IMR-90 (cell line): Measurements from ENCODE around the gene OR6C65. TPM values are rescaled to one million over a fixed set of nuclear protein-coding genes. Genes with fewer than 3 reads are reported as not detected.

Experiments
- ATAC-seq: fragments of 200-7000 bp; cut with Tn5 transposase; 2 replicates; pipeline ENCODE4 v1.9.1; 2020; ENCODE audit warnings: low read depth, mild to moderate bottlenecking, moderate library complexity
- BruUV-seq: library from RNA; stranded (reverse); fragments of 400-500 nt; replicated peaks from 2 replicates; lab custom pipeline; 2021; lab: Mats Ljungman, UMichigan
- CTCF ChIA-PET: fragments of 300-600 bp; formaldehyde crosslinking; extraction: SDS; loops from one replicate; lab custom pipeline; 2021; ENCODE audit warnings: antibody characterized with exemption; lab: Yijun Ruan, JAX
- POLR2A ChIA-PET: fragments of 300-600 bp; sonication (Branson Sonifier 250); formaldehyde crosslinking; loops from one replicate; lab custom pipeline; 2022; ENCODE audit warnings: antibody characterized with exemption; ENCODE audit not compliant: unreplicated experiment; lab: Charles Lee
- DNase-seq: peaks from one replicate; pipeline ENCODE4 v3.0.0; 2013
- H2AFZ ChIP-seq: replicated peaks from 2 replicates; pipeline ENCODE3; 2013; ENCODE audit warnings: low read length, mild to moderate bottlenecking; ENCODE audit not compliant: poor library complexity
- H2AK5ac ChIP-seq: 2 replicates; pipeline ENCODE4 v1.6.1; 2013; ENCODE audit warnings: low read depth, low read length, inconsistent platforms
- H2AK9ac ChIP-seq: replicated peaks from 2 replicates; pipeline ENCODE3; 2013; ENCODE audit warnings: mild to moderate bottlenecking, low read depth, low read length, moderate library complexity; ENCODE audit not compliant: poor library complexity
- H2BK120ac ChIP-seq: 2 replicates; pipeline ENCODE4 v1.6.1; 2013; ENCODE audit warnings: low read depth, low read length, inconsistent platforms
- H2BK15ac ChIP-seq: 3 replicates; pipeline ENCODE4 v1.6.1; 2013; ENCODE audit warnings: low read depth, low read length, inconsistent platforms
- H2BK20ac ChIP-seq: 2 replicates; pipeline ENCODE4 v1.6.1; 2013; ENCODE audit warnings: low read depth, mild to moderate bottlenecking, inconsistent platforms, low read length, moderate library complexity
- H2BK5ac ChIP-seq: 2 replicates; pipeline ENCODE4 v1.6.1; 2013; ENCODE audit warnings: mild to moderate bottlenecking, low read depth, low read length, inconsistent platforms; ENCODE audit not compliant: poor library complexity, severe bottlenecking
- H3K14ac ChIP-seq: replicated peaks from 2 replicates; pipeline ENCODE4 v1.6.1; 2013; ENCODE audit warnings: low read depth, low read length, inconsistent platforms
- H3K18ac ChIP-seq: 2 replicates; pipeline ENCODE4 v1.6.1; 2013; ENCODE audit warnings: low read depth, low read length, control low read depth
- H3K23ac ChIP-seq: 2 replicates; pipeline ENCODE4 v1.6.1; 2013; ENCODE audit warnings: low read depth, low read length, inconsistent platforms
- H3K27ac ChIP-seq: 2 replicates; pipeline ENCODE4 v1.5.1; 2013; ENCODE audit warnings: mild to moderate bottlenecking, control low read depth, low read length; ENCODE audit not compliant: insufficient read depth
- H3K27me3 ChIP-seq: 2 replicates; pipeline ENCODE4 v1.6.1; 2013; ENCODE audit warnings: low read length; ENCODE audit not compliant: control insufficient read depth, insufficient read depth
- H3K36me3 ChIP-seq: 2 replicates; pipeline ENCODE4 v1.6.1; 2013; ENCODE audit warnings: low read length, mixed read lengths; ENCODE audit not compliant: control insufficient read depth, insufficient read depth
- H3K4ac ChIP-seq: 2 replicates; pipeline ENCODE4 v1.6.1; 2013; ENCODE audit warnings: low read depth, low read length, inconsistent platforms
- H3K4me1 ChIP-seq: 2 replicates; pipeline ENCODE4 v1.6.1; 2013; ENCODE audit warnings: low read length, mixed read lengths; ENCODE audit not compliant: control insufficient read depth, insufficient read depth
- H3K4me2 ChIP-seq: 2 replicates; pipeline ENCODE4 v1.6.1; 2013; ENCODE audit warnings: low read depth, mild to moderate bottlenecking, control low read depth, low read length, moderate library complexity
- H3K4me3 ChIP-seq: 2 replicates; pipeline ENCODE4 v1.5.1; 2013; ENCODE audit warnings: low read depth, mild to moderate bottlenecking, control low read depth, low read length, moderate library complexity; ENCODE audit not compliant: insufficient read depth
- H3K56ac ChIP-seq: 2 replicates; pipeline ENCODE4 v1.6.1; 2013; ENCODE audit warnings: low read length, inconsistent platforms; ENCODE audit not compliant: insufficient read depth; ENCODE audit errors: extremely low read depth
- H3K79me1 ChIP-seq, 2 experiments: 2 replicates each; pipeline ENCODE4 v1.6.1; 2013; ENCODE audit warnings: low read length in 2 of 2, inconsistent platforms in 1 of 2, low read depth in 1 of 2
- H3K9ac ChIP-seq: 2 replicates; pipeline ENCODE4 v1.6.1; 2013; ENCODE audit warnings: low read depth, low read length, control low read depth
- H3K9me1 ChIP-seq: 2 replicates; pipeline ENCODE4 v1.6.1; 2013; ENCODE audit warnings: low read length, inconsistent platforms; ENCODE audit not compliant: insufficient read depth
- H3K9me3 ChIP-seq: 2 replicates; pipeline ENCODE4 v1.6.1; 2013; ENCODE audit warnings: low read length; ENCODE audit not compliant: control insufficient read depth, insufficient read depth
- H4K20me1 ChIP-seq: 2 replicates; pipeline ENCODE4 v1.6.1; 2013; ENCODE audit warnings: low read length, inconsistent platforms; ENCODE audit not compliant: insufficient read depth
- H4K5ac ChIP-seq: 2 replicates; pipeline ENCODE4 v1.6.1; 2013; ENCODE audit warnings: mild to moderate bottlenecking, low read depth, low read length, control low read depth
- H4K8ac ChIP-seq, 2 experiments: 2 replicates each; pipeline ENCODE4 v1.6.1; 2013; ENCODE audit warnings: low read depth in 2 of 2, low read length in 2 of 2, control low read depth in 1 of 2, inconsistent platforms in 1 of 2
- H4K91ac ChIP-seq: 2 replicates; pipeline ENCODE4 v1.6.1; 2013; ENCODE audit warnings: low read depth, low read length, inconsistent platforms; ENCODE audit not compliant: insufficient read depth
- NFE2L2 ChIP-seq: fragments of 150-350 bp; IDR thresholded peaks from 2 replicates; pipeline ENCODE4 v1.6.1; 2016; ENCODE audit warnings: low read depth, mild to moderate bottlenecking, low read length
- WGBS, 2 experiments: methylation state at CpG; one replicate each; pipeline versions ENCODE4 v1.1.5 to v1.1.7; 2013; ENCODE audit warnings: missing lambda C conversion rate in 2 of 2; ENCODE audit not compliant: insufficient read length in 1 of 2; ENCODE audit errors: extremely low coverage in 2 of 2; 5-methylcytosine and 5-hydroxymethylcytosine counted together
- dilution Hi-C: fragments of 300-500 bp; cut with HindIII; formaldehyde crosslinking; loops from one replicate; pipeline ENCODE4 v1.14.3; 2018; ENCODE audit warnings: low sequenced_read_pairs; ENCODE audit not compliant: unreplicated experiment
- in situ Hi-C: fragments of 300-500 bp; cut with MboI; formaldehyde crosslinking; loops from 3 replicates; pipeline ENCODE4 v1.14.3; 2019; ENCODE audit warnings: low sequenced_read_pairs, inconsistent platforms, mixed read lengths
- intact Hi-C: fragments of 100-400 bp; cut with micrococcal nuclease; formaldehyde crosslinking; loops from 2 replicates; pipeline ENCODE4 v1.10.0; 2022
- polyA plus RNA-seq, 3 experiments: library from polyadenylated mRNA; depleted of rRNA; stranded (reverse); fragments of >200 nt; gene quantifications; 2 replicates each; pipeline ENCODE4 v1.2.3, GENCODE V29; 2012; ENCODE audit warnings: low replicate concordance in 1 of 3
- total RNA-seq: library from RNA; depleted of rRNA; stranded (reverse); fragments of >200 nt; gene quantifications from 2 replicates; pipeline ENCODE4 v1.2.3, GENCODE V29; 2012

OR6C65 gene
- total and polyA plus RNA-seq, 2 of the 4 experiments (the other 2 are of a cell fraction), result not detected

- DNase-seq, result no peak
- H3K4ac ChIP-seq, result no peak within 1 kb of the TSS
- no peak within 1 kb of the TSS for H2BK5ac ChIP-seq
- H2BK20ac ChIP-seq, result no peak within 1 kb of the TSS
- H2AFZ ChIP-seq, result no peak within 1 kb of the TSS
- no peak within 1 kb of the TSS for H4K8ac ChIP-seq
- intact Hi-C loops, result no loop called here
- H3K36me3 ChIP-seq, result no peaks in the 10 kb centered on the region
- no peaks in the 10 kb centered on the region for H3K4me1 ChIP-seq
- no peak within 1 kb of the TSS for H2BK15ac ChIP-seq
- no peak within 1 kb of the TSS for H3K23ac ChIP-seq
- H3K18ac ChIP-seq, result no peak within 1 kb of the TSS
- no peak within 1 kb of the TSS for H3K4me2 ChIP-seq
- no peaks in the 10 kb centered on the region for H4K20me1 ChIP-seq
- ATAC-seq, result no peak
- H3K79me1 ChIP-seq, result no peaks in the 10 kb centered on the region
- ChIA-PET POLR2A (no interaction called here), CTCF (no interaction called here)
- H2BK120ac ChIP-seq, result no peak within 1 kb of the TSS
- H4K5ac ChIP-seq, result no peak within 1 kb of the TSS
- H3K14ac ChIP-seq, result no peak within 1 kb of the TSS
- H3K9me3 ChIP-seq, result no peaks in the 10 kb centered on the region
- dilution Hi-C loops, result no loop called here
- no peak within 1 kb of the TSS for H3K27ac ChIP-seq
- in situ Hi-C loops, result no loop called here
- H3K9me1 ChIP-seq, result no peaks in the 10 kb centered on the region
- 83% methylated on average over 2 of the region's 4 CpGs; no CpG with 5 or more reads in 1 of the 2 experiments for WGBS, 2 experiments
- no peak within 1 kb of the TSS for H4K91ac ChIP-seq
- BruUV-seq, result no TSS peak
- no peak within 1 kb of the TSS for H2AK5ac ChIP-seq
- no peak within 1 kb of the TSS for H3K4me3 ChIP-seq
- H2AK9ac ChIP-seq, result no peak within 1 kb of the TSS
- TF ChIP-seq NFE2L2, result no peak
- H3K56ac ChIP-seq, result no peak within 1 kb of the TSS
- H3K27me3 ChIP-seq, result no peaks in the 10 kb centered on the region
- H3K9ac ChIP-seq, result no peak within 1 kb of the TSS
These were observed 25.6 kb downstream of the OR6C65 start, which contains the start of gene OR6C76 for GRCh38 chr12:55425954-55426353. OR6C76 (plus strand) TSS chr12:55426254; CDS start chr12:55426254, 0 bp downstream.
